Keratinocyte (primary cell): ENCODE measurements around the gene BNC1. TPM values are rescaled to one million over a fixed set of nuclear protein-coding genes. Genes with fewer than 3 reads are reported as not detected.

Experiments
- DNase-seq: peaks from one replicate; pipeline ENCODE4 v3.0.0-alpha.2; 2011; ENCODE audit warnings: low read depth, missing footprints, low spot score
- FAIRE-seq: peaks from 2 replicates; lab custom pipeline; 2011; peaks lifted over from hg19 to GRCh38; lab: Jason Lieb, UNC
- H2AFZ ChIP-seq: 2 replicates; pipeline ENCODE4 v1.6.0; 2012; ENCODE audit warnings: low read length, control low read depth, inconsistent platforms; ENCODE audit not compliant: control insufficient read depth
- H3K27ac ChIP-seq: 2 replicates; pipeline ENCODE4 v1.5.1; 2011; ENCODE audit warnings: low read length; ENCODE audit not compliant: control insufficient read depth, insufficient read depth
- H3K27me3 ChIP-seq: 3 replicates; pipeline ENCODE4 v1.6.0; 2011; ENCODE audit warnings: low read length; ENCODE audit not compliant: control insufficient read depth, insufficient read depth; ENCODE audit errors: extremely low read depth
- H3K36me3 ChIP-seq, 2 experiments: 2 replicates in 1 of 2; 3 replicates in 1 of 2; pipeline ENCODE4 v1.5.1; 2011; ENCODE audit warnings: low read length in 2 of 2, mild to moderate bottlenecking in 1 of 2; ENCODE audit not compliant: control insufficient read depth in 2 of 2, insufficient read depth in 2 of 2; ENCODE audit errors: extremely low read depth in 1 of 2
- H3K4me1 ChIP-seq: 3 replicates; pipeline ENCODE4 v1.5.1; 2011; ENCODE audit warnings: low read length; ENCODE audit not compliant: control insufficient read depth, insufficient read depth; ENCODE audit errors: extremely low read depth
- H3K4me2 ChIP-seq: 3 replicates; pipeline ENCODE4 v1.6.0; 2011; ENCODE audit warnings: low read depth, low read length; ENCODE audit not compliant: control insufficient read depth, insufficient read depth; ENCODE audit errors: extremely low read depth
- H3K4me3 ChIP-seq, 3 experiments: fragments of 200-600 bp in 1 of 3; sonication (generic) in 1 of 3; 2 replicates in 2 of 3; 3 replicates in 1 of 3; pipeline ENCODE4 v1.5.1; 2011 to 2016; ENCODE audit warnings: low read length in 3 of 3, mild to moderate bottlenecking in 3 of 3, control low read depth in 2 of 3, inconsistent platforms in 1 of 3, low read depth in 1 of 3, mixed read lengths in 1 of 3, mixed run types in 1 of 3, moderate library complexity in 1 of 3; ENCODE audit not compliant: control insufficient read depth in 2 of 3, insufficient read depth in 2 of 3; ENCODE audit errors: extremely low read depth in 1 of 3
- H3K79me2 ChIP-seq: 2 replicates; pipeline ENCODE4 v1.6.0; 2012; ENCODE audit warnings: low read length; ENCODE audit not compliant: control insufficient read depth, insufficient read depth
- H3K9ac ChIP-seq: 3 replicates; pipeline ENCODE4 v1.6.0; 2011; ENCODE audit warnings: low read length; ENCODE audit not compliant: control insufficient read depth, insufficient read depth; ENCODE audit errors: extremely low read depth
- H3K9me1 ChIP-seq: 3 replicates; pipeline ENCODE4 v1.6.0; 2011; ENCODE audit warnings: low read length; ENCODE audit not compliant: control insufficient read depth, insufficient read depth; ENCODE audit errors: extremely low read depth
- H3K9me3 ChIP-seq: 2 replicates; pipeline ENCODE4 v1.5.1; 2012; ENCODE audit warnings: low read depth, low read length; ENCODE audit not compliant: control insufficient read depth
- H4K20me1 ChIP-seq: 3 replicates; pipeline ENCODE4 v1.6.0; 2011; ENCODE audit warnings: low read length; ENCODE audit not compliant: control insufficient read depth, insufficient read depth; ENCODE audit errors: extremely low read depth
- EZH2 ChIP-seq: IDR thresholded peaks from one replicate; pipeline ENCODE4 v1.6.1; 2012; ENCODE audit warnings: inconsistent platforms, mild to moderate bottlenecking, low read length, moderate library complexity
- dilution Hi-C: fragments of 300-500 bp; cut with MboI; formaldehyde crosslinking; loops from one replicate; pipeline ENCODE4 v1.7.0; 2020; ENCODE audit warnings: low sequenced_read_pairs; ENCODE audit not compliant: extremely low pct_ligation_motif_present
- polyA plus RNA-seq, 5 experiments: library from polyadenylated mRNA; depleted of rRNA in 3 of 5; stranded (reverse) in 3 of 5; stranded (forward) in 1 of 5; unstranded in 1 of 5; fragments of >200 nt; gene quantifications; 1 replicate in 1 of 5; 2 replicates in 3 of 5; 3 replicates in 1 of 5; pipeline versions ENCODE4 v1.2.1 to v1.2.3, GENCODE V29; 2011 to 2012; ENCODE audit warnings: missing spikeins in 2 of 5, low read depth in 1 of 5, low replicate concordance in 1 of 5
- TF ChIP-seq, protein P1 (sequence below), 3 experiments: IDR thresholded peaks in 1 of 3; conservative IDR thresholded peaks in 1 of 3; optimal IDR thresholded peaks in 1 of 3; 2 replicates in 2 of 3; 3 replicates in 1 of 3; pipeline versions ENCODE3 to v1.5.1; 2011; ENCODE audit warnings: low read length in 3 of 3, mild to moderate bottlenecking in 3 of 3, moderate library complexity in 2 of 3, control low read depth in 1 of 3, inconsistent platforms in 1 of 3; ENCODE audit not compliant: insufficient read depth in 2 of 3; ENCODE audit errors: extremely low read depth in 1 of 3

Gene BNC1
- polyA plus RNA-seq, 1 donor (not counting 4 experiments of a cell fraction or from before 2014, with no cell fraction given): 137 TPM

DNA sequence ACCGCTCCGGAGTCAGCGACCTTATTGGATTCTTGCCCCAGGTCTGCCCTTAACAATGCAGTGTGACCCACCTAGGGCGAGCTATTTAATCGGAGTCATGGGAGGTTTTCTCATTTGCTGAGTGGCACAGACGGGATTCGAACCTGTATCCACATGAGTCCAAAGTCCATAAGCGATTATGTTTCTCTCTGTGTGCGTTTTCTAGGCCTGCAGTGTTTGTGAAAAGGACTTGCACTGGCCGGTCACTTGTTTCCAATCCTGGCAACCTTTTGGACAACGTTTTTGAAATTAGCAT, 76.2 kb downstream of the BNC1 start:
- DNase-seq (no peak), FAIRE-seq (no peak)
- Histone ChIP-seq H3K36me3 (no peaks in the 10 kb centered on the region), H3K27ac (no peak overlapping the region), H3K4me2 (peak overlapping the region; percentile 73), H3K9me1 (no peaks in the 10 kb centered on the region), H3K27me3 (no peaks in the 10 kb centered on the region), H3K4me3 (peak overlapping the region; percentile 60 to 79 (median 74)), H3K79me2 (peaks cover 34% of the 10 kb centered on the region), H4K20me1 (no peaks in the 10 kb centered on the region), H3K9ac (peak overlapping the region; percentile 63), H2AFZ (peak overlapping the region; percentile 74), H3K9me3 (no peaks in the 10 kb centered on the region), H3K4me1 (peaks cover 17% of the 10 kb centered on the region)
- no peak for TF ChIP-seq EZH2
- TF ChIP-seq, protein P1, sequence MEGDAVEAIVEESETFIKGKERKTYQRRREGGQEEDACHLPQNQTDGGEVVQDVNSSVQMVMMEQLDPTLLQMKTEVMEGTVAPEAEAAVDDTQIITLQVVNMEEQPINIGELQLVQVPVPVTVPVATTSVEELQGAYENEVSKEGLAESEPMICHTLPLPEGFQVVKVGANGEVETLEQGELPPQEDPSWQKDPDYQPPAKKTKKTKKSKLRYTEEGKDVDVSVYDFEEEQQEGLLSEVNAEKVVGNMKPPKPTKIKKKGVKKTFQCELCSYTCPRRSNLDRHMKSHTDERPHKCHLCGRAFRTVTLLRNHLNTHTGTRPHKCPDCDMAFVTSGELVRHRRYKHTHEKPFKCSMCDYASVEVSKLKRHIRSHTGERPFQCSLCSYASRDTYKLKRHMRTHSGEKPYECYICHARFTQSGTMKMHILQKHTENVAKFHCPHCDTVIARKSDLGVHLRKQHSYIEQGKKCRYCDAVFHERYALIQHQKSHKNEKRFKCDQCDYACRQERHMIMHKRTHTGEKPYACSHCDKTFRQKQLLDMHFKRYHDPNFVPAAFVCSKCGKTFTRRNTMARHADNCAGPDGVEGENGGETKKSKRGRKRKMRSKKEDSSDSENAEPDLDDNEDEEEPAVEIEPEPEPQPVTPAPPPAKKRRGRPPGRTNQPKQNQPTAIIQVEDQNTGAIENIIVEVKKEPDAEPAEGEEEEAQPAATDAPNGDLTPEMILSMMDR (optimal IDR thresholded peaks at IDR 0.05 in 1 of 3, IDR thresholded peaks at IDR 0.05 in 1 of 3, conservative IDR thresholded peaks at IDR 0.05 in 1 of 3; ENCODE audit: extremely low read depth in 1 of 3, insufficient read depth in 2 of 3, low read length in 3 of 3): no peak
- dilution Hi-C loops: no loop called here

DNA sequence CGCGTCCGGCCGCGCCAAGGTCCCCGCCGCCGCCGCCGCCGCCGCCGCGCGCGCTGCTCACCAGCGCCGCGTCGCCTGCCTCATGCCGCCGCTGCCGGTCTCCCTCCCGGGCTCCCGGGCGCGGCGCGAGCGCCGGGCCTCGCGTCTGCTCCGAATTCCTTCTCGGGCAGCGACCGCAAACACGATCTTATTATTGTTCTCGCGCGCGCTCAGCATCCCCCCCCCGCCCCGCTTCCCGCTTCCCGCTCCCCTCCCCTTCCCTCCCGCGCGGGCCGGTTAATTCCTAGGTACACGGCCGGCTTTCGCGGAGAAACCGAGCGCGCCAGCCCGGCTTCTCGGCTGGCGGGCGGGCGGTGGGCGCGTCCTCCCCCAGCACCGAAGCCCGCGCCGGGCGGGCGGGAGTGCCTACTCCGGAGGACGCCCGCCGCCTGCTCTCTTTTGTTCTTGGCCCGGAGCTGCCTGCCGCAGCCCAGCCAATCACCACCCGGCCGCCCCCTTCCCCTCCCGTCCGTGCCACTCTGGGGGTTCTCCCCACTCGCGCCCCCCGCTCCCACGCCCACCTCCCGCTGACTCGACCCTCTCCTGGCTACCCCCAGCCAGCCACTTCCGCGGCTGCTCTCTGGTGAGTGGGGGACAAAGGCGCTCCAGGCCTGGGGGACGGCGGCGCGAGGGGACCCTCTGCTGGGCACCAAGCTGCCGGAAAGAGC, 76.7 kb downstream of the BNC1 start, which contains the start of gene HDGFL3:
Gene HDGFL3, minus strand, starts transcription at position 164 of the 707 bp plus-strand sequence. CDS start 409 bp downstream, outside the sequence.
- Histone ChIP-seq H3K36me3 (no peaks in the 10 kb centered on the region), H3K4me2 (peak within 1 kb of the TSS; percentile 92), H3K9ac (peak within 1 kb of the TSS; percentile 75), H3K4me3 (peak within 1 kb of the TSS; percentile 79 to 81 (median 80)), H3K79me2 (peaks cover 39% of the 10 kb centered on the region), H3K27ac (peak within 1 kb of the TSS; percentile 45), H4K20me1 (no peaks in the 10 kb centered on the region), H3K27me3 (no peaks in the 10 kb centered on the region), H3K9me1 (no peaks in the 10 kb centered on the region), H2AFZ (peak within 1 kb of the TSS; percentile 74), H3K4me1 (peaks cover 20% of the 10 kb centered on the region), H3K9me3 (no peaks in the 10 kb centered on the region)
- dilution Hi-C loops: no loop called here
- TF ChIP-seq EZH2: no peak
- TF ChIP-seq, protein P1 (optimal IDR thresholded peaks at IDR 0.05 in 1 of 3, IDR thresholded peaks at IDR 0.05 in 1 of 3, conservative IDR thresholded peaks at IDR 0.05 in 1 of 3; ENCODE audit: extremely low read depth in 1 of 3, insufficient read depth in 2 of 3, low read length in 3 of 3): peak in 1 of 3 experiments; percentile 42
- DNase-seq (no peak), FAIRE-seq (no peak)
